CD4-positive, CD25-positive, alpha-beta regulatory T cell (primary cell): Measurements from ENCODE around the gene FAM241A. TPM values are rescaled to one million over a fixed set of nuclear protein-coding genes. Genes with fewer than 3 reads are reported as not detected.

Experiments used
- ATAC-seq, 2 donors: fragments of 150-1000 bp; cut with Tn5 transposase; one replicate each; pipeline ENCODE4 v1.10.0; 2021; ENCODE audit warnings: low read depth in 2 of 2, moderate number of reproducible peaks in 2 of 2, moderate library complexity in 1 of 2
- DNase-seq, 3 donors: peaks; one replicate each; pipeline versions ENCODE4 v3.0.0 to v3.0.0-alpha.2; 2012 to 2022; ENCODE audit warnings: mixed read lengths in 1 of 3
- H3K27ac ChIP-seq: one replicate; pipeline ENCODE4 v1.7.0; 2013; ENCODE audit warnings: mild to moderate bottlenecking, low read length; ENCODE audit not compliant: insufficient read depth, poor library complexity, severe bottlenecking
- H3K27me3 ChIP-seq: one replicate; pipeline ENCODE4 v1.7.0; 2013; ENCODE audit warnings: low read length; ENCODE audit not compliant: control insufficient read depth, insufficient read depth
- H3K36me3 ChIP-seq: one replicate; pipeline ENCODE4 v1.7.0; 2013; ENCODE audit warnings: mild to moderate bottlenecking, low read length, moderate library complexity; ENCODE audit not compliant: control insufficient read depth, insufficient read depth
- H3K4me1 ChIP-seq: 2 replicates; pipeline ENCODE4 v1.7.0; 2013; ENCODE audit warnings: mild to moderate bottlenecking, low read length; ENCODE audit not compliant: insufficient read depth, control insufficient read depth, poor library complexity, severe bottlenecking
- H3K4me3 ChIP-seq: one replicate; pipeline ENCODE4 v1.7.0; 2013; ENCODE audit warnings: low read depth, mild to moderate bottlenecking, low read length, moderate library complexity
- H3K9me3 ChIP-seq, 2 experiments: 1 replicate in 1 of 2; 2 replicates in 1 of 2; pipeline ENCODE4 v1.7.0; 2013; ENCODE audit warnings: low read length in 2 of 2, mild to moderate bottlenecking in 1 of 2, moderate library complexity in 1 of 2; ENCODE audit not compliant: control insufficient read depth in 2 of 2
- H3K27ac Mint-ChIP-seq, 3 donors: one replicate each; pipeline ENCODE4 v1.8.0; 2020 to 2022; ENCODE audit warnings: mild to moderate bottlenecking in 3 of 3, mixed read lengths in 3 of 3, moderate library complexity in 2 of 3
- H3K27me3 Mint-ChIP-seq: one replicate; pipeline ENCODE4 v1.8.0; 2022; ENCODE audit warnings: mild to moderate bottlenecking, mixed read lengths
- H3K36me3 Mint-ChIP-seq: one replicate; pipeline ENCODE4 v1.8.0; 2020; ENCODE audit warnings: mixed read lengths
- H3K4me1 Mint-ChIP-seq, 4 donors: one replicate each; pipeline ENCODE4 v1.8.0; 2020 to 2022; ENCODE audit warnings: mixed read lengths in 4 of 4, mild to moderate bottlenecking in 1 of 4
- H3K4me3 Mint-ChIP-seq, 4 donors: one replicate each; pipeline ENCODE4 v1.8.0; 2020 to 2022; ENCODE audit warnings: mild to moderate bottlenecking in 4 of 4, mixed read lengths in 4 of 4, moderate library complexity in 3 of 4
- H3K9me3 Mint-ChIP-seq, 7 donors: one replicate each; pipeline ENCODE4 v1.8.0; 2020 to 2022; ENCODE audit warnings: mixed read lengths in 7 of 7, mild to moderate bottlenecking in 3 of 7, moderate library complexity in 2 of 7
- polyA plus RNA-seq, 4 donors: library from polyadenylated mRNA; unstranded; fragments of 300-500 nt; fragmentation: Illumina TruSeq; gene quantifications; one replicate each; pipeline ENCODE4 v1.2.3, GENCODE V29; 2021
- total RNA-seq: library from RNA; stranded (reverse); gene quantifications from one replicate; pipeline ENCODE4 v1.2.3, GENCODE V29; 2022

FAM241A gene
- total and polyA plus RNA-seq, 5 donors from 2014 or later = 3.0 to 4.9 (median 3.7) TPM

DNA sequence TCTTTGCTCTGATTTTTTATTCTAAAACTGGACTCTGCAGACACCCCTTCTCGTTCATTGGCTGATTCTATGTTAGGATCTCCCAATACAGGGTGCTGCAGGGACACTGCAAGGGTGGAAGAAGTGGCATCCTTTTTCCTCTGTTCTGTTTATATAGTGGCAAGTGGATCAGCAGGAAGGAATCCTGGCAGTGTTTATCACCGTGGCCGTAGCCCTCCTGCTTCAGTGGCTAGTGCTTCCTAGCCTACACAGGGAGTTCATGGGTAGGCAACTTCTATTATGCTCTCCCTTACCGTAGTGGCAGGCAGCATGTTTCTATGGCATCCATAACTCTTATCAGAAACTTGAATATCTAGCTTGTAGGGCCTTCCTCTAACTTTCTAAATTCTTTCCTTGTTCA is 79.9 kb downstream of the FAM241A start:
- no peaks in the 10 kb centered on the region for H3K9me3 ChIP-seq

DNA sequence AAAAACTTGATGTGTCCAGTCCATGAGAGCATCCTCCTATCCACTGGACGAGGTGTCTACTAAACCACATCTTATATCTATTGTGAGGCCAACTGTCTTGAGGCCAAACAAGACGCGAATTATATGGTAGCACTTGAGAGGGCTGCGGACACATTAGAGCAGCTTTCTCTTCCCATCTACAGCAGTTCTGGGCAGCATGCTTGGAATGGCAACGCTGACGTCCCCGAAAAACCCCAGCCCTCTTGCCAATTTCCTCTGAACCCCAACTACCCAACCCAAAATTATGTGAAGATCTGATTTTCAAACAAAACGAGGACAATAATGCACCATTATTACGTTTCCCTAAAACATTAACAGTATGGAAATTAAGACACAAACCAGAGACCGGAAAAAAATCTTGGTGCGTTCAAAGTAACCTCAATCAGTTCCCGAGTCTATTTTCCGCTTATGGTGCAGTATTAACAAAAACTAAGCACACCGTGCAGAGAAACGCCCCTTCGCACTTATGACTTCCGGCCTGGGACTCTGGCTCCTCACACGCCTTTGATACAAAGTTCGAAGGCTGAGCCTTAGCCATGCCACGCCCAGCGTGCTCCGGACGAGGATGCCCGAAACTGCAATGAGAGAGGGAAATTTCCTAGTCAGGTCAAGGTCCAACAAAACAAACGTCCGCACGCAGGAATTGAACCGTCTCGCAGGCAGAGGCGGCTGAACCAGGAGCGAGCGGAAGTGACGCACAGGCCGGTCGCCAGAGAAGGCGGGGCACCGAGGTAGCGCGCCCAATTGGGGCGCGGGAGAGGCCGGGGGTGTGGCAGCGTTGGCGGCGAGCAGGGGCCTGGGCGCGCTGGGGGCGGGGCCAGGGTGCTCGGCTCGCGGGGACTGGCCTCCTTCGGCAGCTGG is 85.9 kb downstream of the FAM241A start:
- no peaks in the 10 kb centered on the region for H3K27me3 ChIP-seq
- peak; percentile 92 for ATAC-seq

More for the DNA sequence above, 79.9 kb downstream of the FAM241A start:
- no peaks in the 10 kb centered on the region for H3K27me3 ChIP-seq
- H3K27me3 Mint-ChIP-seq = peaks cover 11% of the 10 kb centered on the region
- no peaks in the 10 kb centered on the region for H3K36me3 Mint-ChIP-seq
- DNase-seq (no peak), ATAC-seq (no peak)
- no peak overlapping the region for H3K27ac ChIP-seq
- H3K4me1 Mint-ChIP-seq = peaks cover 0 to 4% (median under 1%) of the 10 kb centered on the region in 4 donors
- no peak overlapping the region for H3K4me3 ChIP-seq
- no peak overlapping the region for H3K4me3 Mint-ChIP-seq
- H3K27ac Mint-ChIP-seq = no peak overlapping the region
- H3K36me3 ChIP-seq = no peaks in the 10 kb centered on the region
- peaks cover 0 to 1% (median 0%) of the 10 kb centered on the region in 7 donors for H3K9me3 Mint-ChIP-seq
- no peaks in the 10 kb centered on the region for H3K4me1 ChIP-seq

DNA sequence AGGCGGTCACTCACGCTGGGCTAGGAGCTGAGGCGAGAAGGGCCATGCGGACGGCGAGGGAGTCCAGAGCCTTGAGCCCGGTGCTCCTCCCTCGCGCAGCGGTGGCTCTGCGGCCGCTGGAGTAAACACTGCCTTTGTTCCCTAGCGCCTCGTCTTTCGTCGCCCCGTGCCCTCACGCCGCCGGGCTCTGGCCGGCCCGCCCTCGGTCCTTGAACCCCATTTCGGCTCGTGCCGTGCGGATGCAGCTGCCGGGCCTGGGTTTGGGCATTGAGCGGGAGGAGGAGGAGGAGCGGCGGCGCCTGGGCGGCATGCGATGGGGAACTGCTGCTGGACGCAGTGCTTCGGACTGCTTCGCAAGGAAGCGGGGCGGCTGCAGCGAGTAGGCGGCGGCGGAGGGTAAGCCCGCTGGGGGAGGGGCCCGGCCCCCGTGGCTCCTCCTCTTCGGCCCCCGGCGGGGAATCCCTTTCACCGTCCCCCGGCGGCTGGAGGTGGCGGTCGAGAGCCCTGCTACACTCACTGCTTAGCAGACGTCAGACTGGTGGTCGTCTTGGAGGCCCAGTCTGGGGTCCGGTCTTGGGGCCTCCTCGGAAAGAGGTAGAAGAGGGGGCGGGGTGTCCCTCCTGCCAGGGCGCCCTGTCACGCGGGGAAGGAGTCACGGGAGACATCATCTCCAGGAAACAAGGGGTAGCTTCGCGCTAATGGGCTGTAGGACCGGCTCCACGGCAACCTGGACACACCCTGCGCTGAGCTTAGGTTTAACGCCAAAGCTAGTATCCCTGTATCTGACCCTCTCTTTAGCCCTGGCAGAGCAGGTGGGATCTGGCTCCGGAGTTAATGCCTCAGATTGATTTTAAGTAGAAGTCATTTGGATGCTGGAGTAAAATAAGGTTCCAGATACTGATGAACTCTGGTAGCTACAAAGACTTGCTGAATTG is 86.8 kb downstream of the FAM241A start, which contains the start of gene AP1AR:
Gene AP1AR (plus strand): TSS at position 9 of the 935 bp plus-strand sequence. CDS start 305 bp downstream, at position 314.
- Histone ChIP-seq H3K27me3 (no peaks in the 10 kb centered on the region), H3K4me1 (peaks cover 20% of the 10 kb centered on the region), H3K36me3 (no peaks in the 10 kb centered on the region), H3K27ac (peak within 1 kb of the TSS; percentile 95), H3K9me3 (no peaks in the 10 kb centered on the region), H3K4me3 (peak within 1 kb of the TSS; percentile 94)
- Mint-ChIP-seq H3K36me3 (peaks cover 4% of the 10 kb centered on the region), H3K27ac (peak within 1 kb of the TSS; percentile 96 to 100 (median 99)), H3K9me3 (no peaks in the 10 kb centered on the region), H3K27me3 (peaks cover 4% of the 10 kb centered on the region), H3K4me3 (peak within 1 kb of the TSS; percentile 95 to 99 (median 97)), H3K4me1 (peaks cover 24 to 54% (median 40%) of the 10 kb centered on the region in 4 donors)
- ATAC-seq = peak; percentile 59
- peak; percentile 78 to 88 (median 78) for DNase-seq

More for the DNA sequence above, 85.9 kb downstream of the FAM241A start:
- no peaks in the 10 kb centered on the region for H3K9me3 ChIP-seq
- peak overlapping the region; percentile 95 for H3K27ac ChIP-seq
- Mint-ChIP-seq H3K4me3 (peak overlapping the region; percentile 95 to 99 (median 97)), H3K27me3 (peaks cover 3% of the 10 kb centered on the region), H3K9me3 (no peaks in the 10 kb centered on the region), H3K36me3 (no peaks in the 10 kb centered on the region), H3K27ac (peak overlapping the region; percentile 96 to 100 (median 99)), H3K4me1 (peaks cover 24 to 50% (median 36%) of the 10 kb centered on the region in 4 donors)
- H3K36me3 ChIP-seq = no peaks in the 10 kb centered on the region
- DNase-seq = peak; percentile 96 to 97 (median 97)
- peaks cover 20% of the 10 kb centered on the region for H3K4me1 ChIP-seq
- peak overlapping the region; percentile 94 for H3K4me3 ChIP-seq

DNA sequence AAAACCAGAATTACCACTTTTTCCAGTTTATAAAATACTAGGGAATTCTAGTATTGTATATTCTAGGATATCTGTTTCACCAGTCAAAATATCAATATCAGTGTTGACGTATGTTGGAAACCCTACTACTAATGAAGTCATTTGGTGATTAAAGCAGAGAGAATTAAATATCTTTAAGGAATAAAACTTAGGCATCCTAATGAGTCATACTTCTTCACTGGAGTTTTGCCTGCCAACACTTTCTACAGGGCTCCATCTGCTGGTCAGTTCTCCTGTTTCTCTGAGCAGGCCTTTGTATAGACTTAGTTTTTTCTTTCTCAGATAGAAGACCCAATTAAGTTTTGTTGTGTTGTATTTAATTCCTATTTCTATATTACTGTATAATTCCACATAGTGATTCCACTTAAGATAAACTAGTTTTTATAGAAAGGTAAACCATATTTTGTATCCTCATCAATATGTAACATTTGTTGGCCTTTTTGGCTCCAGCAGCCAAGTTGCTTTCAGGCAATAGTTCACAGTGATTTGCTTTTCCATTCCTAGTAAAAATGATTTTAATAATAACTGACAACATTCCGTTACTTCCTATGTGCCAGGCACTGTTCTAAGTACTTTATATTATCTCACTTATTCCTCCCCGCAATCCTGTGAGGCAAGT is 89.8 kb downstream of the FAM241A start:
- Mint-ChIP-seq H3K36me3 (peaks cover 15% of the 10 kb centered on the region), H3K27ac (no peak overlapping the region), H3K4me3 (peak overlapping the region in 2 of 4 donors; percentile 7 to 62), H3K4me1 (peaks cover 32 to 67% (median 49%) of the 10 kb centered on the region in 4 donors), H3K27me3 (peaks cover 4% of the 10 kb centered on the region), H3K9me3 (no peaks in the 10 kb centered on the region)
- Histone ChIP-seq H3K36me3 (no peaks in the 10 kb centered on the region), H3K4me1 (peaks cover 20% of the 10 kb centered on the region), H3K27me3 (no peaks in the 10 kb centered on the region), H3K27ac (no peak overlapping the region), H3K9me3 (no peaks in the 10 kb centered on the region), H3K4me3 (no peak overlapping the region)
- DNase-seq = peak; percentile 50 to 76 (median 62)
- ATAC-seq = no peak

DNA sequence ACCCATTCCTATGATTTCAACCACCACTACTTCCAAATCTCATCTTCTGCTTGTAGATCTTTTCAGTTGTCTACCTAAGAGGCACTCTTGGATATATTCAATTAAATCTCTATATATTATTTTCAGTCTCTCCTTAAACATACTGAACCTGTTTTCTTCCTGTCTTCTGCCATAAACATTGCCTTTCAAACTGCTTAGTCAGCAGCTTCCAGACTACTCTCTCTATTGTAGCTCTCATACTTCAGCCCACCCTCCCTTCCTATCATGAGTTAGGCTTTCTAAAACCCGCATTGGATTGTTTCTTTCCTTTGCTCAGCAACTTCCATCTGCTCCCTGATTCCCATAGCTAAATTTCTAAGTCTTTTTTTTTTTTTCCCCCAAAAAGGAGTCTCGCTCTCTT is 90.8 kb downstream of the FAM241A start:
- peaks cover 29 to 60% (median 46%) of the 10 kb centered on the region in 4 donors for H3K4me1 Mint-ChIP-seq
- no peak overlapping the region for H3K27ac Mint-ChIP-seq
- no peaks in the 10 kb centered on the region for H3K9me3 Mint-ChIP-seq
- peaks cover 15% of the 10 kb centered on the region for H3K36me3 Mint-ChIP-seq
- H3K27me3 Mint-ChIP-seq = peaks cover 4% of the 10 kb centered on the region
- Histone ChIP-seq H3K4me1 (peaks cover 14% of the 10 kb centered on the region), H3K27me3 (no peaks in the 10 kb centered on the region), H3K27ac (no peak overlapping the region), H3K9me3 (no peaks in the 10 kb centered on the region), H3K4me3 (no peak overlapping the region), H3K36me3 (no peaks in the 10 kb centered on the region)
- ATAC-seq = no peak
- peak overlapping the region in 1 of 4 donors; percentile 1 for H3K4me3 Mint-ChIP-seq
- no peak for DNase-seq

DNA sequence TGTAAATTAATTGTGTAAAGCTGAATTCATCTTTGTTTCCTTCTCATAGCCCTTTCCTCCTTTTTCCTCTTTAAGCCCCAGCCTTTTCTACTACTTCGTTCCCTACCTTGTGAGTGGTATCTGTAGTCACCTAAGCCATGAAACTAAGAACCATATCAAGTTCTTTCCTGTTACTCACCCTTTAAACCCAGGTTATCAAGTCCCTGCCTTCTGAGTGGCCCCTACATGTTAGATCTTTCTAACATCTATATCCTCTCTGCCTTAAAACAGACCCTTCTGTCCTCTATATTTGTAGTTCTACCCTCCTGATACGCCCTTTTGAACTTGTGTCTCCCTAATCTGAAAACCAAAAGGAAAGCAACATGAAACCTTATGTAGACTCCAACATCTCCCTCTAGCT is 93.6 kb downstream of the FAM241A start:
- peak overlapping the region in 1 of 3 donors; percentile 29 for H3K27ac Mint-ChIP-seq
- H3K4me1 Mint-ChIP-seq = peaks cover 18 to 45% (median 38%) of the 10 kb centered on the region in 4 donors

More for the DNA sequence above, 93.6 kb downstream of the FAM241A start:
- ATAC-seq (no peak), DNase-seq (no peak)
- Mint-ChIP-seq H3K4me3 (peak overlapping the region in 1 of 4 donors; percentile 1), H3K27me3 (peaks cover 4% of the 10 kb centered on the region), H3K36me3 (peaks cover 21% of the 10 kb centered on the region), H3K9me3 (peaks cover 0 to 2% (median 0%) of the 10 kb centered on the region in 7 donors)
- Histone ChIP-seq H3K9me3 (no peaks in the 10 kb centered on the region), H3K4me1 (no peaks in the 10 kb centered on the region), H3K36me3 (no peaks in the 10 kb centered on the region), H3K27ac (no peak overlapping the region), H3K4me3 (no peak overlapping the region), H3K27me3 (no peaks in the 10 kb centered on the region)
